Bronchial epithelial cell (primary cell): ENCODE data around the gene CPZ. TPM values are rescaled to one million over a fixed set of nuclear protein-coding genes. Genes with fewer than 3 reads are reported as not detected.

ENCODE experiments used
- DNase-seq: peaks from one replicate; pipeline ENCODE4 v3.0.0-alpha.2; 2010; ENCODE audit warnings: low read depth
- FAIRE-seq: peaks from 2 replicates; lab custom pipeline; 2011; peaks lifted over from hg19 to GRCh38; lab: Jason Lieb, UNC
- H3K27me3 ChIP-seq: 2 replicates; pipeline ENCODE4 v1.5.1; 2011; ENCODE audit warnings: low read length; ENCODE audit not compliant: control insufficient read depth, insufficient read depth
- H3K36me3 ChIP-seq: 2 replicates; pipeline ENCODE4 v1.5.1; 2011; ENCODE audit warnings: low read length; ENCODE audit not compliant: control insufficient read depth, insufficient read depth
- H3K4me3 ChIP-seq: 2 replicates; pipeline ENCODE4 v1.5.1; 2011; ENCODE audit warnings: mild to moderate bottlenecking, low read depth, low read length, control low read depth
- total RNA-seq: library from RNA; depleted of rRNA; stranded (reverse); fragments of >200 nt; gene quantifications from 2 replicates; pipeline ENCODE4 v1.2.1, GENCODE V29; 2014
- TF ChIP-seq, protein P1 (sequence below): IDR thresholded peaks from 2 replicates; pipeline ENCODE4 v1.5.1; 2011; ENCODE audit warnings: mild to moderate bottlenecking, moderate library complexity, low read length, control low read depth, inconsistent platforms; ENCODE audit not compliant: insufficient read depth, severe bottlenecking

CPZ gene
- total RNA-seq, 1 donor from 2014 or later: 0.26 TPM

DNA sequence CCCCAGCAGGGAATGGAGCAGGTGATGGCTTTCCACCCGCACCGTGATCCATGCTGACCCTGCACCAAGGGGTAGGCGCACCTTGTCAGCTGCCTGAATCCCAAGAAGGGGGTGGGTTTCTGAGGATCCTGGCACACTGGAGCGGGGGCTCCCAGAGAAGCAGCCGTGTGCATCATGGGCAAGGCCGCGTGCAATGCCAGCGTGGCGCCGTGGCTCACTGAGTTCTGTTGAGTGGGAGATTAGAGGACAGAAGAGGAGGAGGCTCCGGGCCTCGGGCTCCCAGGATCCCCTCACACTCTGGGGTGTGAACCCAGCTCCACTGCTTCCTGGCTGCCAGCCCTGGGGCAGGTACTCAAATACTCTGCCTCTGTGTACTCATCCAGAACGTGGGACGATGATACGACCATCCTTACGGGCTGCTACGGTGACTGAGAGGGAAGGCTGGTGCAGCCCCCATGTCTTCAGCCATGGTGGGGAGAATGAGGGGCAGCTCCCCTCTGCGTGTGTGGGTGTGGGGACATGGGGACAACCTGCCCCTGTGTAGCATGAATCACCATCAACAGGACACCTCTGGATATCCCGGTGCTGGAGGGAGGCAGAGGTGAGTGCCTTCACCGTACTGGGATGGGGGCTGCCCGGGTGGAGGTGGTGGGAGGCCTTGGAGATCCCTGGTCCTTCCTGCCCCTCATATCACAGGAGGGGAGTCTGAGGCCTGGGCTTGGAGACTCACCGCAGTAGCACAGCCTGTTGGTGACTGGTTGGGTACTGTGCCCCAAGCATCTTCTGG, 52.6 kb downstream of the CPZ start:
- DNase-seq (no peak), FAIRE-seq (no peak)
- Histone ChIP-seq H3K27me3 (no peaks in the 10 kb centered on the region), H3K36me3 (no peaks in the 10 kb centered on the region), H3K4me3 (no peak overlapping the region)
- TF ChIP-seq, protein P1, sequence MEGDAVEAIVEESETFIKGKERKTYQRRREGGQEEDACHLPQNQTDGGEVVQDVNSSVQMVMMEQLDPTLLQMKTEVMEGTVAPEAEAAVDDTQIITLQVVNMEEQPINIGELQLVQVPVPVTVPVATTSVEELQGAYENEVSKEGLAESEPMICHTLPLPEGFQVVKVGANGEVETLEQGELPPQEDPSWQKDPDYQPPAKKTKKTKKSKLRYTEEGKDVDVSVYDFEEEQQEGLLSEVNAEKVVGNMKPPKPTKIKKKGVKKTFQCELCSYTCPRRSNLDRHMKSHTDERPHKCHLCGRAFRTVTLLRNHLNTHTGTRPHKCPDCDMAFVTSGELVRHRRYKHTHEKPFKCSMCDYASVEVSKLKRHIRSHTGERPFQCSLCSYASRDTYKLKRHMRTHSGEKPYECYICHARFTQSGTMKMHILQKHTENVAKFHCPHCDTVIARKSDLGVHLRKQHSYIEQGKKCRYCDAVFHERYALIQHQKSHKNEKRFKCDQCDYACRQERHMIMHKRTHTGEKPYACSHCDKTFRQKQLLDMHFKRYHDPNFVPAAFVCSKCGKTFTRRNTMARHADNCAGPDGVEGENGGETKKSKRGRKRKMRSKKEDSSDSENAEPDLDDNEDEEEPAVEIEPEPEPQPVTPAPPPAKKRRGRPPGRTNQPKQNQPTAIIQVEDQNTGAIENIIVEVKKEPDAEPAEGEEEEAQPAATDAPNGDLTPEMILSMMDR: no peak

DNA sequence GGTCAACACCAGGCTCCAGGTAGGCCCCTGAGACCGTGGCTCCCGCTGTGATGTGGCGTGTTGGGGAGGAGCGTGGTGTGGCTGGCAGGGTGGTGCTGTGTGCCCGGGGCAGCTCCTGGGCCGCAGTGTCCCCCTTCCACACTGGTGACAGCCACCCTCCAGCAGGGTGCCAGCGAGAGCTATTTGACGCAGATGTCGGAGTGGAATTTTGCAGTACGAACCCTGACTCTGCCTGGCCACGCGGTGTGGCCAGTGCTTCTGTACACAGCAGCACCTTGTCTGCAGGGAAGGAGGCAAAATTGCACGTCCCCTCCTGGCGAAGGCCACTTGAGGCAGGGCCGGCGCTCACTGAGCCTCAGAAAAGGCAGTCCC, 53.2 kb downstream of the CPZ start:
- no peak for DNase-seq
- Histone ChIP-seq H3K4me3 (no peak overlapping the region), H3K27me3 (no peaks in the 10 kb centered on the region), H3K36me3 (no peaks in the 10 kb centered on the region)
- TF ChIP-seq, protein P1: no peak
- no peak for FAIRE-seq

DNA sequence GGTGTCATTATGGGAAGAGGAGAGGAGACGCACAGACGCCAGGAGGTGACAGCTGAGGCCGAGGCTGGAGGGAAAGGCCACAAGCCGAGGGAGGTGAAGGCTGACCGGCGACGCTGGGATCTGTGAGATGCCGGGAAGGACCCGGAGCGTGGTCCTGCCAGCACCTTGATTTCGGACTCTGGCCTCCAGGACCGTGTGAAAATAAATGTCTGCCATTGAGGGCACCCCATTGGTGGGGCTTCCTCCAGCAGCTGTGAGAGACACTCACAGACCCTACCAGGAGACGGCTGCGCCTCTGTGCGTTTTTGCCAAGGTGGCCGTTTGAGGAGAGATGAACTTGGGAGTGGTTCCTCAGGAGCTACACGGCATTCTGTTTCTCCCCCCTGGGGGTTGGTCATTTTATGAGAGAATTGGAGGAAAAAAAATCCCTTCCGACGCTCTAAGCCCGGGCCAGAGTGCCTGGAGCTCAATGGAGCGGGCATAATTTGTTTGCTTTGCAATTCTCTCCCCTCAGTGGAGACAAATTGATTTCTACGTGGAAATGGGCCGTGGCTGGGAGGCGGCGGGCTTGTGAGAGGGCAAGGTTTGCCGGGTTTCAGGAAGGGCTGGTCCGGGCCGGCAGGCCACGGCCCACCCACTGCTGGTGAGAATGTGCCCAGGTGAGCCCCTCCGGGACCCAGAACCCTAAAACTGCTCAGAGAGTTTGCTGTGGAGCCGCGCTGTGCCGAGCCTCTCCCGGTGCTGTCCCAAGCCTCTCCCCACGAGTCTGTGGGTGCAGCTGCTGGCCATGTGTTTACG, 53.9 kb downstream of the CPZ start:
- Histone ChIP-seq H3K36me3 (no peaks in the 10 kb centered on the region), H3K27me3 (no peaks in the 10 kb centered on the region), H3K4me3 (no peak overlapping the region)
- TF ChIP-seq, protein P1: no peak
- DNase-seq (no peak), FAIRE-seq (no peak)

DNA sequence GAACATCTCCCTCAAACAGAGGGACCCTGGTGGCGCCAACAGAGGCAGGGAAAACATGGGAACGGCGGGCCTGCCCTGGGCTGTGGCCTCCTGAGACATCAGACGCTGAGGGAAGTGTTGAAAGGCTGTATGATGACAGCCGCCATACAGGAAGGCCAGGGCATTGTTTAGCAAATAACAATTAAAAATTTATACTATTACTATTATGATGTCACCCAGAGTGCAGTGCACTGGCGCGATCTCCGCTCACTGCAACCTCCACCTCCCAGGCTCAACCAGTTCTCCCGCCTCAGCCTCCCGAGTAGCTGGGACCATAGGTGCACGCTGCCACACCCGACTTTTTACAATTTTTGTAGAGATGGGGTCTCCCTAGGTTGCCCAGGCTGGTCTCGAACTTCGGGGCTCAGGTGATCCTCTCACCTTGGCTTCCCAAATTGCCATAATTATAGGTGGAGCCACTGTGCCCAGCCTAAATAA, 54.6 kb downstream of the CPZ start:
- TF ChIP-seq, protein P1: no peak
- Histone ChIP-seq H3K27me3 (no peaks in the 10 kb centered on the region), H3K4me3 (no peak overlapping the region), H3K36me3 (no peaks in the 10 kb centered on the region)
- FAIRE-seq (no peak), DNase-seq (no peak)

DNA sequence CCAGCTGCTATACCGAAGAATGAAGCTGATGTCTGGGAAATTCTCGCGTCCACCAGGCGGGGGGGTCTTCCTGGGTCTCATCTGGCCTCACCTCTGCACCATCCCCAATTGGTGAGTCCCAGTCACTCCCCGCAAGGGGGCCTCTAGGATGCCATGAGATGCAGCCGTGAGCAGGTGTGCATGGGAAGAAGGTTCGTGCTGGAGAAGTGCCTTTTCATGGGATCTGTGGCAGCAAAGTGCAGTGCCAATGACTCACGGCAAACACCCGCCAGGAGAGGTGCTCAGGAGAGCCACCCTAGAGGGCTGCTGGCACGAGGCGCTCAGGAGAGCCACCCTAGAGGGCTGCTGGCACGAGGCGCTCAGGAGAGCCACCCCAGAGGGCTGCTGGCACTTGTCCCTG, 55.1 kb downstream of the CPZ start:
- FAIRE-seq (no peak), DNase-seq (no peak)
- no peak overlapping the region for H3K4me3 ChIP-seq
- H3K27me3 ChIP-seq: no peaks in the 10 kb centered on the region
- H3K36me3 ChIP-seq: no peaks in the 10 kb centered on the region
- TF ChIP-seq, protein P1: no peak
